HG02588 (cell line): ENCODE results near the gene RSPH1.
A peak's percentile ranks its signal among the peaks of the same experiment; 100 is the strongest.

Experiments used
- ATAC-seq: cut with Tn5 transposase; IDR thresholded peaks from one replicate; pipeline ENCODE4 v1.9.1; 2021; ENCODE audit warnings: mild to moderate bottlenecking, moderate library complexity; ENCODE audit not compliant: unreplicated experiment

RSPH1 gene

DNA sequence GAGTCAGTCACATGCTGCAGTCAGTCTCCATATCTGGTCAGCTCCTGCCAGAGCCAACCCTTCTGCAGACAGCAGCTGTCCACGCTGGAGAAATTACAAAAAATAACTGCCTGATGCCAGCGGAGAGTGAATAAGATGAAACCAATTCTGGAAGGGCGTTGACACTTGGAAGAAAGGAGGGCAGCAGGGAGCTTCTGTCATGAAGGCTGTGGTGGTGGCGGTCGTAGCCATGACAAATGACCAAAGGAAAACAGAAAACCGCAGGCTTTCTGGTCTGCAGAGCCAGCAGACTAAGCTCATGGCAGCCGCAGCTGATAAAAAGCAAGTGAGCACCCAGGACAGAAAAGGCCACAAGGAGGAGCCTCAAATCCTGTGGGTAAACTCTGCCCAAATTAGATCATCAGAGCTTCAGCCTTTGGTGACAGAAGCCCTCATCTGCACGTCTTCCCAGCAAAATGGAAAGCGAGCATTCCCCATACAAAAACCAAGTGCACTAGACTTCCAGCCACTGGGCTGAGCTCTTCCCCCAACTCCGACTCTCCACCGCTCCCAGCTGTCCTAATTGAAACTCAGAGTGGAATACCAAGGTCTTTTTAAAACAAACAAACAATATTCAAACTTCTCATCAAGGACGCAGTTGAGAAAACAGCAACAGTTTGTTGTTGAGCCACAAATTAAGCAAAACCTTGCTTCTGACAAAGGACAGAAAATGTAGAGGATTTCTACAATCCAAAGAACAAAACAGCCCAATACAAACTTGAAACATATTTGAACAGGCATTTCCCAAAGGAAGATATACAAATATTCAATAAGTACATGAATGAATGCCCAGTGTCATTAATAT is 28.7 kb downstream of the RSPH1 start:
- ATAC-seq = no peak

DNA sequence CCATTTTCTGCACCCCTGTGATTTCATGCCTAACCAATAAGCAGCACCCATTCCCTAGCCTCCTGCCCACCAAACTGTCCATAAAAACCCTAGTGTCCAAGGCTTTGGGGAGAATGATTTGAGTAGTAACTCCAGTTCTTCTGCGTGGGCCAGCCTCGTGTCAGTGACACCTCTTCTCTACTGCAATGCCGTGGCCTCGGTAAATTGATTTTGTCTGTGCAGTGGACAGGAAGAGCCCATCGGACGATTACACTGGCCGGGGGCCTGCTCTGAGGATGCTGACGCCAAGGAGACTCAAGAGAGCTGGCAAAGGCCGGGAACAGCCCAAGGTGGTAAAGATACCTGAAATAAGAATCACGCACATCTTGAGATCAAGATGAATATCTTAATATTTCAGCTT is 29.3 kb downstream of the RSPH1 start:
- ATAC-seq = no peak

DNA sequence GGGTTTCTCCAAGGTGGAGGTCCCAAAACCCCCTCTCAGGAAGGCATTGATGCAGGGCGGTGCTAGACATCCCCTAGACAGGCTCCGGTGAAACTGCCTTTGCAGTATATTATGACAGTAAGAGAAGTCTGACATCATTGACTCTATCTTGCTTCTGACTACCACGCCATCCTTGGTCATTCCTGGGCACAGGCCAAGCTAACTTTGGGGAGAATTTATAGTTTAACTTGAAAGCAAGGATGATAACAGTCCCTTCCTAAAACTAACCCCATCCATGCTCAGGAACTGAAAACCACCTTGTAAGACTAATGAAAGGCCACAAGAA is 30.3 kb downstream of the RSPH1 start:
- no peak for ATAC-seq

DNA sequence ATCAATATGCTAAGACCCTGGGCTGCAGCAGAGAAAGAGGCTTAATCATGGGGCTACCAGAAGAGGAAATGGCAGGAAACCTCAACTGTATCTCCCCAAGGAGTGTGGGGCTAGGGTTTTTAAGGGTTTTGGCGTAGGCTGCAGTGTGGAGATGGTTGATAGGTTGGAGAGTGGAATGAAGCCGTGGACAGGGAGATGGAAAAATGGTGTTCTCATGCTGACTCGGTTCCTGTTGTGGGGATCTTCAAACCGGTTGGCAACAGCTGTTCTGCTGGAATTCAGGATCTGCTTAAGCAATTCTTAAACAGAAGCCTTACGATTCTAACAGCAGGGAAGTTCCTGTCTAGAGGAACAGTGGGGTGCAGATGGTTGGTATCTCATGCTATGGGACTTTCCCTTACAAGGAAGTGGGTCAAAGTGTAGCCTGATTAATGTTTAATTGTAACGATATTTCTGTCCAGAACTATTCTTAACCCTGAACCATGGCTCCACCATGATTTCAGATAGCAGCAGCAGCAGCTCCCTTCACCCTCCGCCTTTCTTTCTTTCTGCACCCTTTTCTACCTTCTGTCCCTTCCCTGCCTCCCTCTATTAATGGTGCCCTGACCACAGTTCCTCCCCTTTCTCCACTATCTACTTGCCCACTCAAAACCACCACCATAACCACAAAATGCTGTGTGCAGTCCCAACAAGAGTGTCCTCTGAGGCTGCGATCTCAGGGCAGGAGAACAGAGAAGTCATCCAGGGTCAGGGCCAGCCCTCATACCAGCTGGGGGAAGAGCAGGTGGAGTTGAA is 30.8 kb downstream of the RSPH1 start:
- peak; percentile 39 for ATAC-seq

DNA sequence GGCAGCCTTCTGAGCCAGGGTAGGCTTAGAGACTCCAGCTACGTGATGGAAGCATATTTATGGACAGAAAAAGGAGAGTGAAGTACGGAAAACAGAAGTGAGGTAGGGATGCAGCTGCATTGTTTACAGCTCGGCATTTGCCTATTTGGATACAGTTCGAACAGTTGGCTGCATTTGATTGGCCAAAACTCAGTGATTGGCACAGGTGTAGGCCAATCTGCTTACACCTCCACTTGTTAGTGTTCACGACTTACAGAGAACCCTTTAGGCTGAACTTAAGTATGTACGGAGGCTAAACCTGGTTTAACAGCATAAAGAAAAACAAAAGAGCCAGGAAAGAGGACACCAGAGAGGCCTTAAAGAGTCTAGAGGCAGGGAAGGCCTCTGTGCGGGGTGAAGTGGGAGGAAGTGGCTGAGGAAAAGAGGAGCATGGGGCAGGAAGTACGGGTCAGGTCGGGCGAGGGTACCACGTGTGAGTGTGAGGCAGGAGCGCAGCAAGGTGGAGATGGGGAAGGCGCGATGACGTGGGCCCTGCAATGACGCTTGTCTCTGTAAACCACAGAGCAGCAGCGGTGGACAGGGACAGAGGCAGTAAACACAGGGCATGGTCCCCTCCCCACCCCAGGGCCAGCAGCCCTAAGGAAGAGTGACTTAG is 32.0 kb downstream of the RSPH1 start:
- no peak for ATAC-seq

DNA sequence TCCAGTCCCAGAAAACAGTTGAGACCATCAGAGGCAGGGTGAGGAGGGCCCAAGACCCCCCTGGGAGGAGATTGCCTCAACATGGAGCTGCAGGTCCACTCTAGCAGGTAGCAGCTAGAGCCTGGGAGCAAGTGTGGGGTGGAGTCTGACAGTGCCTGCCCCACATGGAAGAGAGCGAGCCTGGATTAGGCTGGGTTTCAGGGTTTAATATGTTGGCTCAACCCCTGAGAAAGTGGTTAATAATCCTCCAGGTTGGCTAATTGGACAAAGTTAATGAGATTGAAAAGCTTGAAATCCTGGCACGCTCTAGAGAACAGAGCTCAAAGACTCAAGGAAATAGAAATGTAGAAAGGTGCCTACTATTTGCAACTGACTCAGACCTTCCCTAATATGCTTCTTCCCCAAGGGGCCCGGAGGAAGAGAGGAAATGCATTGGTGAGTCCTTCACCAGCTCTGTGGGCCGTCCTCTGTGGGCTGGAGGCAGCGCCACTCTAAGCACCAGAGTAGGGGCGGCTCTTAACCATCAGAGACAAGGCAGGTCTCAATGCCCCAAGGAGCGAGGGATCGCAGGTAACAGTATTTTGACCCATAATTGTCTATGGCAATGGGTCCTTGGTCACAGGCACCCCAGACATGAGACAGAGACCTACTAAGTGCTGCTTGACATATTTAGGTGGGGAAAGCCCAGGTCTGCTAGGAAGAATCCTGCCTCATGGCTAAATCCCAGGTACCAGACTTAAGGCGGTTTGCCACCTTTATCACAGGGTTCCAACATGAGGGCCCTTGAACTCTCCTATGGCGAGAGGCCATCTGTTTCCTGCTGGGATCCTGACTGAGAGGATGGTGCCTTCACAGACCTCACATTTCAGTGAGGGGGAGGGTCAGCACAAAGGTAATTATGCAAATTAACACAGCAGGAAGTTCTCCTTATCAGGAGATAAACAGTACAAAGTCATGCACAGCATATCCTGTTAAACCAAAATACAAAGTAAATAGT is 33.8 kb downstream of the RSPH1 start:
- ATAC-seq = no peak

DNA sequence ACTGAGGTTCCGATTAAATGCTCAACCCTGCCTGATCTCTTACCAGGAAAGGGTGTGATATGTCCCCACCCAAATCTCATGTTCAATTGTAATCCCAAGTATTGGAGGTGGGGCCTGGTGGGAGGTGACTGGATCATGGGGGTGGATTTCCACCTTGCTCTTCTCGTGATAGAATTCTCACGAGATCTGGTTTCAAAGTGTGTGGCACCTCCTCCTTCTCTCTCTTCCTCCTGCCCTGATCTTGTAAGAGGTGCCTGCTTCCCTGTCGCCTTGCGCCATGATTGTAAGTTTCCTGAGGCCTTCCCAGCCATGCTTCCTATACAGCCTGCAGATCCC is 34.9 kb downstream of the RSPH1 start:
- ATAC-seq = no peak

DNA sequence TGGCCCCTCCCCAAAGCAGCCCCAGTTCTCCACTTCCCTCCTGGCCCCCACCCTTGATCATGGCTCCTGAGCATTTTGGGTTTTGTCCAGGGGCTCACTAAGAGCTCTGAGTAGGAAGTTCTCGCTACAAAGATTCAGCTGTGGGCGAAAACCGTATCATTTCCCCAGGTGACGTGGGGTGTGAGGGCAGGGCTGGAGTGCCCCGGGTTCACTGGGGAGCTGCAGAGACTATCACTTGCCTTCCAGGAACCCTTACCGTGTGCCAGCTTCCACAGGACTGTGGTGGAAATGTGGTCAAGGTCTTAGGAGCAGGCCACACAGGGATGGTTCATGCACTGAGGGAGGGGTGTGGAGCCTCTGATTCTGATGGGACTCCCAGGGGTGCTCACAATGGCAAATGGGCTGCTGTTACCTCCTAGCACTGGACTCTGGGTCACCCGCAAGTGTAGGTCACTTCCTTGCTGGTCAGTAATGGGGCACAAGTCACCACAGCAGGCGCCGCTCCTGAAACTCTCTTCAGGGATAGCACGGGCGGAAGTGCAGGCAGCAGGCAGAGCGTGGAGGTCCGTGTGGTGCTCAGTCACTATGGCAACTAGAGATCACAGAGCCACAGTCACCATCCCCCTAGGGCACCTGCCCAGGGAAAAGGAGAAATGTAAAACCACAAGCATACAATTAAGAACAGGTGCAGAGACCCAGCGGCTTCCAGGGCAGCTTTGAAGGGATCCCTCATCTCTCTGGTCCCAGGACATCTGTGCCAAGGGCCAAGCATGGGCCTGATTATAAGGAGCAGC is 35.4 kb downstream of the RSPH1 start:
- ATAC-seq = peak; percentile 42

DNA sequence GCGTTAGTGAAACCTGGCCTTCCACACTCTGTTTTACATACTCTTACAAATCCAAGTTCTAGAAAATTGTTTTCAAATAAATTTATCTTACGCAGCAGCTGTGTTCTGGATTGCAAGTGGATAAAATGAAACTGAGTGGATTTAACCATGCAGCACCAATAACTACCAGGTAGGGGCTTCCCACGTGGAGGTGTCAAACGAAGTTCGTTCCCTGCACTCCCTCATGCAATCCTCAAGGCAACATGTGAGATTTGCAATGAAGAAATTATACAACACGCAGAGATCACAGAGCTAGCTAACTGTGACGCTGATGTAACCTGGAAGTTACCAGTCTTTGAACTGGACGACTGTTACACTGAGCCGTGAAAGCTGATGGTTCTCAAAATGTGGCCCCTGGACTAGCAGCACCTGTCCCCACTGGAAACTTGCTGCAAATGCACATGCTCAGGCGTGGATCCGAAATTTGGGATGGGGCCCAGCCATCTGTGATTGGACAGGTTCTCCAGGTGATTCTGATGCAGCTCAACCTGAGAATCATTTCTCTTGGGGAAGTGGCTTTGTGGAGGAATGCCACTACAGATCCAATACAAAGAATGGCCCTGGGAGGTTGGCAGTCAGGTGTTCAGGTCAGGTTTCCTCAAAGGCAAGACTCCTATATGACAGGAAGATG is 36.3 kb downstream of the RSPH1 start:
- no peak for ATAC-seq

DNA sequence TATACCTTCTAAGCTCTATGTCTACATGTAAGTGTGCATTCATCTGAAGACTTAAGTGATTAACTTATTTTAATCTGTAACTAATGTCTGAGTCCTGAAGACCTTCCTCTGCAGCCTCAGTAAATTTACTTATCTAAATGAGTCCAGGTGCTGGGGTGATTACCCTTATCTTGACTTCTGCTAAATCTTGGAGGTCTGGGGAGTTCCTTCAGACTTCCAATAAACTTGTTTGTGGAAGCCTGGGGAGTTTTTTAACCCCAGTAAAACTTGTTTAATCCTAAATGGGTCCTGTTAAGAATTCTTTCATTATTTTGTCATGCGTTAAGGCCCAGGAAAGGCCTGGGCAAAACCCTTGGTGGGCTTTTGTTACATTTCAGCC is 37.0 kb downstream of the RSPH1 start:
- ATAC-seq = no peak

DNA sequence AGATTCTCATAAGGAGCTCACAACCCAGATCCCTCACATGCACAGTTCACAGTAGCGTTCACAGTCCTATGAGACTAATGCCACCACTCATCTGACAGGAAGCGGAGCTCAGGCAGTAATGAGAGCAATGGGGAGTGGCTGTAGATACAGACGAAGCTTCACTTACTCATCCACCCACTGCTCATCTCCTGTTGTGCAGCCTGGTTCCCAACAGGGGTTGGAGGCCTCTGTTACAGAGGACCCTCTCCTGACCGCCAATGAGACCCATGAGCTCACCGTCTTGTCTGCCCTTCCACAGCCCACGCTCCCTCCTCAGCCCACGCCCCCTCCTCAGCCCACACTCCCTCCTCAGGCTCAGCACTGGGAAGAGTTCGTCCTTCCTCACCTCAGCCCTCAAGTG is 39.6 kb downstream of the RSPH1 start:
- ATAC-seq = no peak

DNA sequence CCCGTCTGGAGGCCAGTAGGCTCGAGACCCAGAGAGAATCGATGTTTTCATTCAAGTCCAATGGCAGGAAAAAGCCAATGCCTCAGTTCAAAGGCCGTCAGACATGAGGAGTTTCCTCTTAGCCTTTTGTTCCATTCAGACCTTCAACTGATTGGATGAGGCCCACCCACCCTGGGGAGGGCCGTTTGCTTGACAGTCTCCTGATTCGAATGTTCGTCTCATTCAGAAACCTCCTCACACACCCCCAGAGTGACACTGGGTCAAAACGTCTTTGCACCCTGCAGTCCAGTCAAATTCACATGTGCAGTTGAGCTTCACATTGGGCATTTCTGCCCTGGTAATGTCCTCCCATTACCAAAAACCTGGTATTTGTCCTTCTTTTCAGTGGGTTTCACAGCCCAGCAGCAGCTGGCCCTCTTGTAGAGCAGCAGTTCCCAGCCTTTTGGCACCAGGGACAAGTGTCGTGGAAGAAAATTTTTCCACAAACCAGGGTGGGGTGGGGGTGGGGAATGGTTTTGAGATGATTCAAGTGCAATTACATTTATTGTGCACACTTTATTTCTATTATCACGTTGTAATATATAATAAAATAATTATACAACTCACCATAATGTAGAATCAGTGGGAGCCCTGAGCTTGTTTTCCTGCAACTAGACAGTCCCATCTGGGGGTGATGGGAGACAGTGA is 40.1 kb downstream of the RSPH1 start:
- no peak for ATAC-seq

DNA sequence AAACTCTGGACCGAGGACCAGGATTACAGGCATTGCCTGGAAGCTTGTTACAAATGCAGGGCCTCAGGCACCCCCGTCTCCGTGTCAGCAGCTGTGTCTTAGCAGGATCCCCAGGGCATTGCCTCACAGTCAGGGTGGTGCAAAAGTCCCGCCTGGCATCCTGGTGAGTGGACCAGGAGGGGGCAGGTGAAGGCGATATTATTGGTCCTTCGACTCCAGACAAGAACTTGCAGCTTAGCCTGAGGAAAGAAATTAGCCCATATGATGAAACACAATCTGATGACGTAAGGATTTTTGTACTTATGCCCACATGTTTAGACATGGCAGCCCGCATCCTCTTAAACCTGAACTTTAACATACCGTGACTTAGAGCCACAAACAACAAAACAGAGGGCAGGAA is 40.8 kb downstream of the RSPH1 start:
- ATAC-seq = no peak

DNA sequence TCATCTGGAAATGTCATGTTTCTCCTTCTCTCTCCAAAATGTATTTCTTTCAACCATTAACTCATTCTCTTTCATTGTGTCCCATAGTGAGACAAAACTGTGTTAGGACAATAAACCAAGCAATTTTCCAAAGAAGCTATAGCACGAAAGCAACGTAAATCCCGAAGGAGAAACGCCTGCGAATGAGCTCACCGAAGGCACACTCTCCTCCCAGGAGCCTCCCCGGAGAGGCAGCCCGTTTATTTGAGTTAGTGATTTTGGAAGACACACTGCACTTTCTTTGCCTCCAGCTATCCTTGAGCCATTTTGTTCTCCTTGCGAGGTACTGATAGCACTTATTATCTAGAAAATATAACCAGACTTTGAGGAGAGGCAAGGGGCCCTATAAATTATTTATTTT is 41.2 kb downstream of the RSPH1 start:
- ATAC-seq = no peak

DNA sequence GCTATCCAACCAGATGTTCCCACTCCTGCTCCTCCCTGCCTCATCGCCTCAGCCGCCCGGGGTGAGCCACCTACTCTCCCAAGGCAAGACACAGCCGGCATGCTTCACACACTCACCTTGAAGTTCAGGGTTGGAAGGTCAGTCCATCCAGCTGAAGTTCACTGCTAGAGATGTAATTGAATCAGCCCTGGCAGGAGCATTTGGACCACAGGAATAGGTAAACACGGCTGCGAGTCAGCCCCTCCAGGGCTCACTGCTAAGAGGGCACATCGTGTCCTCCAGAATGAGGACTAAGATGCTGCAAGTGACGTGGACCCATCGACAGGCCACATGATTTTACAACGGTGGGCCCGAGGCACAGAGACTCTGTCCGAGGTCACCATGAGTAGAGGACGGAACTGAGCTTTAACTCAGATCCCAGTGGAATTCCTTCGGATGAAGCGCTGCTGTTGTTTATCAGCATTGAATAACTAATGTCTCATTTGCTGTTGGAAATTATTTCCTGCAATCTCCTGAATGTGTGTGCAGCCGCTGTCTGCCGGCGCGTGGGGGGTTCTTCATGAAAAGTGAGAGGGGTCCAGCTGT is 41.9 kb downstream of the RSPH1 start:
- ATAC-seq = no peak

DNA sequence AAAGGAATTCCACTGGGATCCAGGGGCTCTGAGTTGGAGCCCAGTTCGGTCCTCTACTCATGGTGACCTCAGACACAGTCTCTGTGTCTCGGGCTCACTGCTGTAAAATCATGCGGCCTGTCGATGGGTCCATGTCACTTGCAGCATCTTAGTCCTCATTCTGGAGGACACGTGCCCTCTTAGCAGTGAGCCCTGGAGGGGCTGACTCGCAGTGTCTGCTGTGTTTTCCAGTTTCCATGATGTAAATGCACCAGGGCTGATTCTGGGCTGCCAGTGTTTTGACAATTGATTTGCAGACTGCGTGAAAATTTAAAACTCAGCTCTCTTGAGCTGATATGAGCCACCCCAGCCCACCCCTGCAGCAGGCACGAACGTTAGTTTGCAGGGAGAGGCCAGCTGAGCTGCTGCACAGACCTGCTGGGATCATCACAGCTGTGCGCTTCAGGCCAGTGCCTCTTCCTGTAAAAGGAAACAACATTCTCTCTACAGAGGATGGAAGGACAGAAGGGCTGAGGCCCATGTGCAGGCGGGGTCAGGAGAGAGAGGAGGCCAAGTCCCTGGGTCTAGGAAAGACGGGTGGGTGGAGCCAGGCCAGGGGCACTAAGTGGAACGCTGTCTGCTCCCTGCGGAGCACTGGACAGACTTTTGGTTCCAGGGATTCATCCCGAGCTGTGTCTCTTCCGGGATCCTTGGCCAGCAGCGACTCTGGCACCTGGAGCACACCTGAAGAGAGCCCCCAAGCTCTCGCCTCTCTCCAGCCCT is 42.6 kb downstream of the RSPH1 start:
- ATAC-seq = no peak

DNA sequence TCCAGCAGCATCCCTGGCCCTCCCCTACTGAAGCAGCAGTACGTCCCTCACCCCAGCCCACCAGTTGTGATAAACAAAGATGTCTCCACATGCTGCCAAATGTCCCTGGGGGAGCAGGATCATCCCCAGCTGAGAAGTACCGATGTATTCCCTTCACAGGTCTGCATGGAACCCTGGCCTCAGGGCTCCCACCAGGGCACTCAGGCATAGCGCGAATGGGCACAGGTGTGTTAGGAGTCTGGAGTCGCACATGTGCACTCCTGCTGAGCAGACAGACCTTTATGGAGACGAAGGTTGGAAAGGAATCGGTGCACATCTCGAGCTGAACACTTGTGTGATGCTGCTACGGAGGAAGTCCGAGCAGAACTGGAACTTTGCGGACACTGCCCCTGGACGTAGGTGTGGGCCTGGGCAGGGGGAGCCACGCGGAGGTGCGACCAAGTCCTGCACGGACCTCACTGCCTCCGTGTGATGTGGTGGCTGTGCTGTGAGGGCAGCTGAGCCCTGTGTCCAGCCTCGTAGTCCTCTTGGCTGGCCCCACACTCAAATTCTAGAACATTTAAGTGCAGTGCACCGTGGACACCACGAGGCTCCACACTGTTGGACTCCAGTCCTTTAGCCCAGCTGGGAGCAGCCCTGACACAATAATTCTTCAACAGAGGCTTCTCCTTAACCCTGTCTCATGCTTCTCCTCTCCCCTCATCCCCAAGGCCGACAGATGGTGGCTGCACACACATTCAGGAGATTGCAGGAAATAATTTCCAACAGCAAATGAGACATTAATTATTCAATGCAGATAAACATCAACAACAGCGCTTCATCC is 43.4 kb downstream of the RSPH1 start:
- ATAC-seq = no peak
